SK-N-SH treated with all-trans-retinoic acid at 6 μM for 48 hours (cell line): ENCODE measurements around the gene NMRK2.
"Not testable (repeated sequence)": the region's sequence is repeated elsewhere in the genome, so short reads cannot be mapped to it uniquely, and the experiment has no call there.

Experiments used
- ATAC-seq: fragments of 200-7000 bp; cut with Tn5 transposase; 3 replicates; pipeline ENCODE4 v1.9.1; 2020; ENCODE audit warnings: mild to moderate bottlenecking, moderate library complexity
- ARNTL ChIP-seq: fragments of 450-650 bp; formaldehyde crosslinking; IDR thresholded peaks from 2 replicates; pipeline ENCODE4 v1.5.0; 2020; ENCODE audit warnings: low read depth, mild to moderate bottlenecking, moderate library complexity, borderline replicate concordance
- BACH2 ChIP-seq: fragments of 250-450 bp; sonication (Bioruptor Pico); IDR thresholded peaks from 2 replicates; pipeline ENCODE4 v1.9.0; 2021; ENCODE audit warnings: mild to moderate bottlenecking, borderline replicate concordance
- CREB5 ChIP-seq: fragments of 250-450 bp; sonication (Bioruptor Pico); IDR thresholded peaks from 2 replicates; pipeline ENCODE4 v1.5.1; 2020; ENCODE audit warnings: low read depth, mild to moderate bottlenecking, moderate library complexity
- CSDC2 ChIP-seq: fragments of 250-450 bp; sonication (Bioruptor Pico); IDR thresholded peaks from 2 replicates; pipeline ENCODE4 v1.5.0; 2020; ENCODE audit warnings: mild to moderate bottlenecking, moderate library complexity
- CSRNP3 ChIP-seq: fragments of 250-450 bp; sonication (Bioruptor Pico); IDR thresholded peaks from 2 replicates; pipeline ENCODE4 v1.5.1; 2021; ENCODE audit warnings: mild to moderate bottlenecking, moderate library complexity
- ESRRG ChIP-seq: fragments of 250-450 bp; sonication (Bioruptor Pico); IDR thresholded peaks from 2 replicates; pipeline ENCODE4 v1.6.1; 2021; ENCODE audit warnings: mild to moderate bottlenecking
- GLIS3 ChIP-seq: fragments of 250-450 bp; sonication (Bioruptor Pico); IDR thresholded peaks from 2 replicates; pipeline ENCODE4 v1.5.0; 2020; ENCODE audit warnings: mild to moderate bottlenecking, moderate library complexity
- OSR1 ChIP-seq: fragments of 250-450 bp; sonication (Bioruptor Pico); IDR thresholded peaks from 2 replicates; pipeline ENCODE4 v1.8.0; 2022; ENCODE audit warnings: moderate library complexity, mild to moderate bottlenecking, inconsistent platforms
- PATZ1 ChIP-seq: fragments of 250-450 bp; sonication (Bioruptor Pico); IDR thresholded peaks from 2 replicates; pipeline ENCODE4 v1.8.0; 2020; ENCODE audit warnings: mild to moderate bottlenecking, moderate library complexity, borderline replicate concordance
- POU6F1 ChIP-seq: fragments of 250-450 bp; sonication (Bioruptor Pico); IDR thresholded peaks from 2 replicates; pipeline ENCODE4 v1.8.0; 2021; ENCODE audit warnings: low read depth, mild to moderate bottlenecking, moderate library complexity, borderline replicate concordance
- TCF4 ChIP-seq: fragments of 250-450 bp; sonication (Bioruptor Pico); IDR thresholded peaks from 2 replicates; pipeline ENCODE4 v1.8.0; 2021; ENCODE audit warnings: mild to moderate bottlenecking, moderate library complexity, borderline replicate concordance
- TOX ChIP-seq: fragments of 250-450 bp; sonication (Bioruptor Pico); IDR thresholded peaks from 2 replicates; pipeline ENCODE4 v1.8.0; 2021; ENCODE audit warnings: mild to moderate bottlenecking, moderate library complexity, borderline replicate concordance
- TSHZ2 ChIP-seq: fragments of 250-450 bp; sonication (Bioruptor Pico); IDR thresholded peaks from 2 replicates; pipeline ENCODE4 v1.5.0; 2020; ENCODE audit warnings: mild to moderate bottlenecking, moderate library complexity
- ZC3H10 ChIP-seq: fragments of 250-450 bp; sonication (Bioruptor Pico); IDR thresholded peaks from 2 replicates; pipeline ENCODE4 v1.5.1; 2021; ENCODE audit warnings: mild to moderate bottlenecking, moderate library complexity
- ZFP3 ChIP-seq: fragments of 250-450 bp; sonication (Bioruptor Pico); IDR thresholded peaks from 2 replicates; pipeline ENCODE4 v1.5.0; 2020; ENCODE audit warnings: mild to moderate bottlenecking, moderate library complexity
- ZNF70 ChIP-seq: fragments of 450-650 bp; formaldehyde crosslinking; IDR thresholded peaks from 2 replicates; pipeline ENCODE4 v1.5.0; 2020; ENCODE audit warnings: mild to moderate bottlenecking, moderate library complexity
- ZNF8 ChIP-seq: fragments of 450-650 bp; formaldehyde crosslinking; IDR thresholded peaks from 2 replicates; pipeline ENCODE4 v1.5.0; 2020; ENCODE audit warnings: mild to moderate bottlenecking, moderate library complexity

The NMRK2 gene

GRCh38 chr19:3964256-3965194, 31.7 kb downstream of the NMRK2 start:
- ATAC-seq: no peak
- TF ChIP-seq CSRNP3 (CRISPR knock-in tag): no peak

GRCh38 chr19:3966051-3967017, 33.5 kb downstream of the NMRK2 start:
- ATAC-seq: no peak
- TF ChIP-seq TOX (CRISPR knock-in tag) (no peak), CSRNP3 (CRISPR knock-in tag) (no peak), CSDC2 (no peak), PATZ1 (CRISPR knock-in tag) (no peak), ESRRG (CRISPR knock-in tag) (no peak), ZC3H10 (CRISPR knock-in tag) (no peak), OSR1 (CRISPR knock-in tag) (no peak), TSHZ2 (CRISPR knock-in tag) (no peak), ARNTL (CRISPR knock-in tag) (no peak), BACH2 (CRISPR knock-in tag) (no peak), GLIS3 (CRISPR knock-in tag) (no peak), ZNF8 (CRISPR knock-in tag) (no peak), POU6F1 (CRISPR knock-in tag) (no peak), ZNF70 (CRISPR knock-in tag) (no peak), TCF4 (CRISPR knock-in tag) (no peak), ZFP3 (CRISPR knock-in tag) (no peak), CREB5 (no peak)

GRCh38 chr19:3967983-3968382, 35.1 kb downstream of the NMRK2 start:
- not testable (repeated sequence) for ATAC-seq
